ENCODE results near the gene IQCH. TPM values are rescaled to one million over a fixed set of nuclear protein-coding genes. Genes with fewer than 3 reads are reported as not detected.

IQCH gene
- total RNA-seq, 4 donors from 2014 or later: 0.66 to 3.0 (median 2.0) TPM

DNA sequence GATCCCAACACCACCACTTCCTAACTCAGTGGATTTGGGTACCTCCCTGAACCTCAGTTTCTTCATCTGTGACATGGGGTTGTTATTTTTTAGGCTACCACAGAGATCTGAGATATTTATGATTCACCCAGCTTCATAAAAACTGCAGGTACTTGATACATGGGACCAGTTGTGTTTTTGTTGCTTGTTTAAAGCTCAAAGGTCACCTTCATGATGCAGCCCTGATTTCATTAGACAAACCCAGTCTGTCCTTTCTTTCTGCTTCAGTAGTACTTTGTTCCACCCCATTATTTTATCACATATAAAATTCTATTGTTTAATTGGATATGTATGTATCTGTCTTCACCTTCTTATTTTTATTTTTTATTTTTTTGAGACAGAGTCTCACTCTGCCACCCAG, 208.9 kb downstream of the IQCH start:
- H3K9me3 ChIP-seq: no peaks in the 10 kb centered on the region
- H3K27me3 ChIP-seq: no peaks in the 10 kb centered on the region
- H3K36me3 ChIP-seq: peaks cover 0 to 18% (median 0%) of the 10 kb centered on the region in 3 donors
- H3K27ac ChIP-seq: no peak overlapping the region
- TF ChIP-seq, protein P1, sequence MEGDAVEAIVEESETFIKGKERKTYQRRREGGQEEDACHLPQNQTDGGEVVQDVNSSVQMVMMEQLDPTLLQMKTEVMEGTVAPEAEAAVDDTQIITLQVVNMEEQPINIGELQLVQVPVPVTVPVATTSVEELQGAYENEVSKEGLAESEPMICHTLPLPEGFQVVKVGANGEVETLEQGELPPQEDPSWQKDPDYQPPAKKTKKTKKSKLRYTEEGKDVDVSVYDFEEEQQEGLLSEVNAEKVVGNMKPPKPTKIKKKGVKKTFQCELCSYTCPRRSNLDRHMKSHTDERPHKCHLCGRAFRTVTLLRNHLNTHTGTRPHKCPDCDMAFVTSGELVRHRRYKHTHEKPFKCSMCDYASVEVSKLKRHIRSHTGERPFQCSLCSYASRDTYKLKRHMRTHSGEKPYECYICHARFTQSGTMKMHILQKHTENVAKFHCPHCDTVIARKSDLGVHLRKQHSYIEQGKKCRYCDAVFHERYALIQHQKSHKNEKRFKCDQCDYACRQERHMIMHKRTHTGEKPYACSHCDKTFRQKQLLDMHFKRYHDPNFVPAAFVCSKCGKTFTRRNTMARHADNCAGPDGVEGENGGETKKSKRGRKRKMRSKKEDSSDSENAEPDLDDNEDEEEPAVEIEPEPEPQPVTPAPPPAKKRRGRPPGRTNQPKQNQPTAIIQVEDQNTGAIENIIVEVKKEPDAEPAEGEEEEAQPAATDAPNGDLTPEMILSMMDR (IDR thresholded peaks at IDR 0.05): no peak
- TF ChIP-seq EP300 (IDR thresholded peaks at IDR 0.05): no peak
- TF ChIP-seq POLR2A (IDR thresholded peaks at IDR 0.05): no peak
- no peak overlapping the region for H3K4me3 ChIP-seq
- no peaks in the 10 kb centered on the region for H3K4me1 ChIP-seq
- no peak for DNase-seq (ENCODE audit: low spot score in 2 of 2)

DNA sequence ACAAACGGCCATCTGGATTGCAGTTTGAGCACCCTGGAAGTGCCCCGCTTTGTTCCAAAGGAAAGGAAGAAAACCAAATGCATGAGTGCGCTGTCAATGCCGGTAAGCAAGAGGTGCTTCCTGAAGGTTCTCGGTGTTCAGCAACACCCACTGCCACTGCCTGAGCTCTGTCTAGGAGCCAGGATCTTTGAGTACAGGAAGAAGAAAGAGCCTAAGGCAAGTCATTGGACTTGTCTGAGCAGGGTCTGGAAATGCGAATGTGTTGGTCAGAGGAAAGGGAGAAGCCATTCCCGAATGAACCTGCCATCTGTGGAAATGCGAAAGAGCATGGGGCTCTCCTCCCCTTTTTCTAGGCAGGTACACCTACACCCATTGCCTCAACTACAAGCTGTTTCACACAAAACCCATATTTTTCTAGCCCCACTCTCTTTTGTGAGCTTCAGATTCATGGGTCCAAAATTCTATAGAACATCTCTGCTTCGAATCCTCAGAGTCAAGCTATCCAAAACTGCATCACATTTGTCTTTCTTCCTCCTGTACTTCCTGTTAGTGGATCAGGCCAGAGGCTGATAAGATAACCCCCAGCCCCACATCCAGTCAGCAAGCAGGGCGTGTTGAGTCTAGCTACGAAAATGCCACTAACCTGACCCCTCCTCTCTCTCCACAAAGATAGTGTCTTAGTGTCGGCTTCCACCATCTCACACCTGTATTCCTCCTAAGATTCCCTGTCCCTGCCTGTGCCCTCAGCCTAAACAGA, 210.8 kb downstream of the IQCH start:
- TF ChIP-seq POLR2A (IDR thresholded peaks at IDR 0.05): no peak
- TF ChIP-seq EP300 (IDR thresholded peaks at IDR 0.05): no peak
- TF ChIP-seq, protein P1 (IDR thresholded peaks at IDR 0.05): no peak
- DNase-seq (ENCODE audit: low spot score in 2 of 2): no peak
- WGBS, 2 donors: 94 to 95% methylated on average over 12 of the region's 12 CpGs
- Histone ChIP-seq H3K36me3 (peaks cover 0 to 14% (median 0%) of the 10 kb centered on the region in 3 donors), H3K4me3 (no peak overlapping the region), H3K4me1 (no peaks in the 10 kb centered on the region), H3K27ac (no peak overlapping the region), H3K27me3 (no peaks in the 10 kb centered on the region), H3K9me3 (no peaks in the 10 kb centered on the region)

DNA sequence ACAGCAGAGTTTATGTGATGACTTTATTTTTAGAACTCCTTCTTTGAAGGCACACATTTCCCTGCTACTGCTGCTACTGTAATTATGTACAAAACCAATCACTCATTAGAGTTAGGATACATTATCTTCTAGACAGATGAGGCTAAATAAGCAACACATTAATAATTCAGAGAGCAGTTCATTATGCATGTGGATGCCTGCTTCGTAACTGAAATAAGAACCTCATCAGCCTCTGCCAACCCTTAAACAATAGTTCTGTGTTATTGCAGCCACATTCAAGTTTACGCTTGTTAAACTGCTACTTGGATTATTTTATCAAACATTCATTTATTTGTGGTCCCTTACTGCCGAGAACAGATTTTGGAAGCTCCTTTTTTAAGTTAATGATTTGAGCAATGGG, 213.8 kb downstream of the IQCH start:
- DNase-seq (ENCODE audit: low spot score in 2 of 2): no peak
- Histone ChIP-seq H3K4me1 (no peaks in the 10 kb centered on the region), H3K27me3 (no peaks in the 10 kb centered on the region), H3K27ac (no peak overlapping the region), H3K4me3 (no peak overlapping the region), H3K9me3 (no peaks in the 10 kb centered on the region), H3K36me3 (peaks cover 0 to 14% (median 0%) of the 10 kb centered on the region in 3 donors)
- WGBS, 2 donors: 55 to 58% methylated on average over 3 of the region's 3 CpGs
- TF ChIP-seq POLR2A (IDR thresholded peaks at IDR 0.05) (no peak), EP300 (IDR thresholded peaks at IDR 0.05) (no peak)
- TF ChIP-seq, protein P1 (IDR thresholded peaks at IDR 0.05): no peak

DNA sequence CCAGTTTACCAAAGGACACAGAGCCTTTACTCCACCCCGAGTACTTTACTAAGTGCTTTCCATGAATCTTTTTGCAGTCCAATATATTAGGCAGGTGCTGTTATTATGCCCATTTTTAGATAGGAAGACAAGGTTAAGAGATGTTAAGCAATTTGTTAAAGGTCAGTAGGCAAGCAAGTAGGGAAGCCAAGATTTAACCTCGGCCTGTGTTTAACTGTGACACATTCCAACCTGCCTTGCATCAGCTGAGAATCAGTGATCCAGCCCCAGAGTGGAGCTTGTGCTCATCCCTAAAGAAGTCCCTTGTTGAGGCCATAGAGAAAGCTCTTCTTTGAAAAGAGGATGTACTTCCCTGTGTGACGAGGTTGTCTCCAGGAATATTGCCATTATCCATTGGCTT, 215.1 kb downstream of the IQCH start:
- no peak overlapping the region for H3K4me3 ChIP-seq
- 69 to 93% methylated on average over 3 of the region's 3 CpGs for WGBS, 2 donors

DNA sequence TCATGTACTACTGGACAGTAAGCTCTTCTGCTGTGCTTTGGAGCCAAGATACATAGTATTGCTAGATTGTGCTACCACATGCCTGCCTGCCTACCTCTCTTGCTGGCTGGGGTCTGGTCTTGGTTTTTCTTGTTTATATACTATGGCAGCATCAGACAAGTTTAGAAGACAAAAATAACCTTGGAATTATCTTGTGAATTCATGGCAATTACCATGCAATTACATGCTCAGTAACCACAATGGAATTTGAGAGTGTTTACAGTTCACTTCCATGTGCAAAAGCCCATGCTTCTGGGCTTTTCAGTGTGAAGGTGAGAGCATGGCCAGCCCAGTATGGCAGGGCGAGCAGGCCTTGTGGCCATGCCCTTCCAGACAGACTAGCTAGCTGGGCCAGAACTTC, 218.4 kb downstream of the IQCH start:
- TF ChIP-seq POLR2A (IDR thresholded peaks at IDR 0.05) (no peak), EP300 (IDR thresholded peaks at IDR 0.05) (no peak)
- TF ChIP-seq, protein P1 (IDR thresholded peaks at IDR 0.05): no peak
- Histone ChIP-seq H3K4me3 (no peak overlapping the region), H3K27ac (no peak overlapping the region), H3K27me3 (no peaks in the 10 kb centered on the region), H3K4me1 (no peaks in the 10 kb centered on the region), H3K9me3 (no peaks in the 10 kb centered on the region), H3K36me3 (no peaks in the 10 kb centered on the region)
- no peak for DNase-seq (ENCODE audit: low spot score in 2 of 2)
- WGBS, 2 donors: 100% methylated on average over 1 of the region's 1 CpG

More for the DNA sequence above, 215.1 kb downstream of the IQCH start:
- DNase-seq (ENCODE audit: low spot score in 2 of 2): no peak
- no peak overlapping the region for H3K27ac ChIP-seq
- TF ChIP-seq, protein P1 (IDR thresholded peaks at IDR 0.05): no peak
- TF ChIP-seq EP300 (IDR thresholded peaks at IDR 0.05): no peak
- TF ChIP-seq POLR2A (IDR thresholded peaks at IDR 0.05): no peak
- H3K9me3 ChIP-seq: no peaks in the 10 kb centered on the region
- no peaks in the 10 kb centered on the region for H3K27me3 ChIP-seq
- H3K4me1 ChIP-seq: no peaks in the 10 kb centered on the region
- H3K36me3 ChIP-seq: peaks cover 0 to 14% (median 0%) of the 10 kb centered on the region in 3 donors

Measured in tibial nerve (tissue), 4 donors.